ENCODE measurements around the gene CPHXL2.

The CPHXL2 gene

DNA sequence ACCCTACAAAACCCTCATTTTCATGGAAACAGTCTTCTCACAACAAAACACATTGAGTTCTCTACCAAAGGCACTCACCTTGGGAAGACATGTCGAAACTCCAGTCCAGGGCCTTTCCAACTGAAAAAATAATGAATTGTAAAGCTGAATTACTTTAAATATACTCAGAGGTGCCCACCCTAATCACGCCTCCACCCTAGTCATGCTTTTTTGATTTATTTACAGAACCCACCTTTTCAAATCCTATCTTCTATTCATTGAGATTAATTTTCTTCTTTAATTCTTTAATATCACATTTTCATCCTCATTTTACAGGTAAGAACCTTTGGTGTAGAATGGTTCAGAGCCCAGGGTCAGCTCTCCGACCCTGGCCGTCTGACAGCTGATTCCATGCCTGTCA is at the start of gene CPHXL2:
TSS of gene CPHXL2 (minus strand) at position 101 of the 400 bp plus-strand sequence. CDS start at position 91, 10 bp downstream.
- no peak for DNase-seq (ENCODE audit: low spot score)

GRCh38 chr16:75726390-75726789 is 49.6 kb upstream of the CPHXL2 start, which contains the start of gene CPHXL:
CPHXL (minus strand) TSS chr16:75726490; CDS start chr16:75726442, 48 bp downstream.
- DNase-seq (ENCODE audit: low spot score): no peak

DNA sequence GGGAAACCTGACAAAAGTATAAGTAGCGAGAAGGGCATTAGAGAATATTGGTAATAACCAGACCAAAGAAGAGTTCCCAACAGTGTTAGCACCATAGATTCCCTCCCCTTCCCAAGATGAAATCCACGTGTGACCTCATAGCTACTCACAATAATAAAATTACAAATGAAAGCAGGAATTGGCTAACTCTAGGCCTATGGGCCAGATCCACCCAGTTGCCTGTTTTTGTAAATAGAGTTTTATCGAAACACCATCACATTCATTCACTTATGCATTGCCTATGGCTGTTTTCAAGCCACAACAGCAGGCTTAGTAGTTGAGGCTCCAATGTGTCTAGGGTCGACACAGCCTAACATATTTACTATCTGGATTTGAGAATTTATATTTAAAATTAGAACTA is 41.6 kb upstream of the CPHXL2 start:
- no peak for DNase-seq (ENCODE audit: low spot score)

DNA sequence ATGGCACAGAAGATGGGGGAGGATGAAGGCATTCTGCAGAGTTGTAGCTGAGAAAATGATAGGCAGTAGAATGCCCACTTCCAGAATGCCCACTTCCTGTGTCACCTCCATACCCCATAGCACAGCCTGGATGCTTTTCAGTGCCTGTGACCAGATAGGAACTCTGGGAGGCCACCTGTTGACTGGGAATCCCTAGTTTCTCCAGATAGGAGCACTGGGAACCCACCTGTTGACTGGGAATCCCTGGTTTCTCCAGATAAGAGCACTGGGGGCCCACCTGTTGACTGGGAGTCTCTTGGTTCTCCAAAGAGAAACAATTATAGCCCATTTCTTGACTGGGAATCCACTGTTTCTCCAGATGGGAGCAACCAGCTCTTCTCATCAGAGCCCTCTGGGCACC is 37.9 kb upstream of the CPHXL2 start:
- DNase-seq (ENCODE audit: low spot score): no peak

DNA sequence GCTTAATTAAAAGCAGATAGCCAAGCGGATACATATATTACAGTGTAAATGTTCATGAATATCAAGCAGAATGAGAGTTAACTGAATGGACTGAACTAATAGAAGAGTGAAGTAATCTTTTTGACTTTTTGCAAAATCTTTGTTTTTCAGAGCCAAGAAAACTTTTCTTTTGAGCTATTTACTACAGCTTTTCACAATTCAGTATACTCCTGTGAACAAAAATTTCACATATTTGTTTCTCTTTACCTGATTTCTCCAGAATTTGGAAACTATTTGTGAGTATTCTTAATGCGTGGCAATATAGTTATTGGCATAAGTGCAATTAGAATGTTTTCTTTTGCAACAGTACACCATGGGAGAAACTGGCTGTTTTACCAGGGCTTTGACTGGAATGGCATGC is 33.5 kb upstream of the CPHXL2 start:
- no peak for DNase-seq (ENCODE audit: low spot score)

- no peak for DNase-seq (ENCODE audit: low spot score)
Measured at GRCh38 chr16:75703306-75703705, 26.5 kb upstream of the CPHXL2 start.

DNA sequence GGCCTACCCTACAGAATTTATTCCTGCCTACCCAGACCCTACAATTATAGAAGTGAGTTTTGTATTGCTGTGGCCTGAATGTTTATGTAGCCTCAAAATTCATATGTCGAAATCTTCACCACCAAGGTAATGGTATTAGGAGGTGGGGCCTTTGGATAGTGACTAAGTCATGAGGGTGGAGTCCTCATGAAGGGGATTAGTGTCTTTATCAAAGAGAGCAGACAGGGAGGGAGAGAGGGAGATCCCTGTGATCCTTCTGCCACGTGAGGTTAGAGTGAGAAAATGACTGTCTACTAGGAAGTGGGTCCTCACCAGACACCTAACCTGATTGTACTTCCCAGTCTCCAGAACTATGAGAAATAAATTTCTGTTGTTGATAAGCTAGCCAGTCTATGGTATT is 25.4 kb upstream of the CPHXL2 start:
- DNase-seq (ENCODE audit: low spot score): no peak

- DNase-seq (ENCODE audit: low spot score): no peak
Measured at GRCh38 chr16:75701361-75701760, 24.6 kb upstream of the CPHXL2 start, which contains the start of gene DUXB. DUXB (minus strand) TSS chr16:75701461; CDS start chr16:75701418, 43 bp downstream.

GRCh38 chr16:75697571-75697970 is 20.8 kb upstream of the CPHXL2 start:
- DNase-seq (ENCODE audit: low spot score): no peak

DNA sequence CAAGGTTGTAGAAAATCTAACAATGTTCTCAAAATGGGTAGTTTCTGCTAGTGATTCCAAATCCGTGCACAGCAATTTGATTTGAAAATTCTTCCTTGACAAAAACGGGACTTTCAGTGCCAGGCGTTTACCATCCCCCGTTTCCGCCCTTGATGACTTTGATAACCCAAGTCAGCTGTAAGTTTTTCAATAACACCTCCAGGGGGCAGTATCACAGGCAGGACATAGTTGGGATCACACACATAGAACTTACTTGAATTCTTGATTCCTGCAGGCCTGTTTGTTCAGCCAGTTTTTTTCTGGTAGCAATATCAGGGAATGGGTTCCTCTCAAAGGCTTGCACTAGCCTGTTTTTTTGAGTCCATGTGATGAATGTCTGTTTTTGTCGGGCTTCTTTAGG is 18.9 kb upstream of the CPHXL2 start:
- DNase-seq (ENCODE audit: low spot score): no peak

DNA sequence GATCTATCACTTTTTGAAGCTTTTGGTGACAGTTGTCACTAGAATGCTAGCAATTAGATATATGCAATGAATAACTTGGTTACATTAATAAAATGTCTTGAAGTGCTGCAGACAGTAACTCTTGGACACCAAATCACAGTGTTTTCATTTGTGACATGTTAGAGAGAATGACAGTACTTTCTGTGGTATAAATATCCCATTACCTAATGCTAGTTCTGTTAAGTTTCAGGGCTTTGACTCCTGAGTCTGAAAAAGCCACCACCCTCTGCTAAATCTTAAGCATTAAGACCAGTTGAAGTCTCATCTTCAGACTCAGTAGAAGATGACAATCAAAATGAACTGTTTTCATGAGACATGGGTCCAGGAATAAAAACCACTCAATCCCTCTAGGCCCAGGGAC is 10.6 kb upstream of the CPHXL2 start:
- DNase-seq (ENCODE audit: low spot score): no peak

- DNase-seq (ENCODE audit: low spot score): no peak
Measured at GRCh38 chr16:75682308-75682707, 5.5 kb upstream of the CPHXL2 start.

DNA sequence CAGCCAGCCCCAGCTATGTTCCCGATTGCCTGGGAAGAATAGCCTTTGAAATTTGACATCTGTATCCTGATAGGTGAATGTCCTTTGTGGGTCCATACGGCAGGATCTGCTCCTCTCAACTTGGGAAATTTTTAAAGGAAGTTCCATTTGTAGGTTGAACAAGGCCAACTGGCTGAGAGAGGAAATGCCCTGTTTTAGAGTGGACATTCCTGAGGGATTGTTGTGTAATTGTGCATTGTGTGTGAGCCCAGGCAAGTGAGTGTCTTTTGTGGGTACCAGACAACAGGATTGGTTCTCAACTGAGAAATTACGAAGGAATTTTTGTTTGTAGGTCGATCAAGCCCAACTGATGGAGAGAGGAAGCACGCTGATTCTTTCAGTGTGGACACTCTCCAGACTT is 2.6 kb upstream of the CPHXL2 start:
- no peak for DNase-seq (ENCODE audit: low spot score)

DNA sequence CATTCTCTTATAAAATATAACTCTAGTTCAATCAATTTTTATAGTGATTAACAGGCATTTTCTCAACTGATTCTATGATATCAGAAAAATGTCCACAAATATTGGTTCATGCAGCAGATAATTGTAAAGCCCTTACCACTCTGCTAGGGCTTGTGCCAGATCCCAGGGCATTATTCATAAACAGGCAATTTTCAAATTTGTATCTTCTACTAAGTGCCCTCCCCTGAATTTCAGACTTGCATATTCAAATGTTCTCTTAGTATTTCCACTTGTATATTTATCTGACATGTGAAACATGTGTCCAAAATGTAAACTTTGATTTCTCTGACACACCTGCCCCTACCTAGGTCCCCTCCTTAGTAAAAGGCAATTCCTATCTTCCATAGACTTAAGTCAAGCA is 9.3 kb downstream of the CPHXL2 start:
- no peak for DNase-seq (ENCODE audit: low spot score)

DNA sequence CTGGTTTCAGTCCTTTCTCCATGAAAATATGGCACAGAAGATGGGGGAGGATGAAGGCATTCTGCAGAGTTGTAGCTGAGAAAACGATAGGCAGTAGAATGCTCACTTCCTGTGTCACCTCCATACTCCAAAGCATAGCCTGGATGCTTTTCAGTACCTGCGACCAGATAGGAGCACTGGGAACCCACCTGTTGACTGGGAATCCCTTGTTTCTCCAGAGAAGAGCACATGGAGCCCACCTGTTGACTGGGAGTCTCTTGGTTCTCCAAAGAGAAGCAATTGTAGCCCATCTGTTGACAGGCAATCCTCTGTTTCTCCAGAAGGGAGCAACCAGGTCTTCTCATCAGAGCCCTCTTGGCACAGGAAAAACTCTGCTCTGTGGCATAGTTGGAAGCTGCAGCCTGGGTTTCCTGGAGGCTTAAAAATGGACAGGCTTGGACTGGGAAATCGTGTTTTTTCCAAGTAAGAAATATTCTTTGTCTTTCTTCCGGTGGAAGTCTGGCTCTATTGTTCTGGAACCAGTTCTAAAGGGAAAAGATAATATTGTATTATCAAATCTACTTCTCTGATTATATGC is 16.0 kb downstream of the CPHXL2 start:
- DNase-seq (ENCODE audit: low spot score): no peak

DNA sequence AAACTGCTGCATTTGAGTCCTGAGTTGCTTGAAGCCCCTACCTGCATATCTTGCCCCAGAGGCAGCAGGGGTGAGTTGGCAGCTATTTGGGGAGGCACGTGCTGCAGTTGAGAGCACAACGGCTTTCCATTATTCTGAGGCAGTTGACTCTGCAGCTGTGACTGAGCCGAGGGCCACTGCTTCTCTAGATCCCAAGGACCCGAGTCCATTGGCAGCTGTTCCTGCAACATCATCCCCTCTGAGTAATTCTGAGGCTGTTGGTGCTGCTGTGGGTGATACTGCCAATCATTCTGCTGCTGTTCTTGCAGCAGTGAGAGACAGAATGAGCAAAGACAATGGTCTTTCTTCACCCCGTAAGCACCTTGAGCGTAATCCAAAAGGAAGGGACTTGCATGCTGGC is 16.5 kb downstream of the CPHXL2 start:
- DNase-seq (ENCODE audit: low spot score): no peak

DNA sequence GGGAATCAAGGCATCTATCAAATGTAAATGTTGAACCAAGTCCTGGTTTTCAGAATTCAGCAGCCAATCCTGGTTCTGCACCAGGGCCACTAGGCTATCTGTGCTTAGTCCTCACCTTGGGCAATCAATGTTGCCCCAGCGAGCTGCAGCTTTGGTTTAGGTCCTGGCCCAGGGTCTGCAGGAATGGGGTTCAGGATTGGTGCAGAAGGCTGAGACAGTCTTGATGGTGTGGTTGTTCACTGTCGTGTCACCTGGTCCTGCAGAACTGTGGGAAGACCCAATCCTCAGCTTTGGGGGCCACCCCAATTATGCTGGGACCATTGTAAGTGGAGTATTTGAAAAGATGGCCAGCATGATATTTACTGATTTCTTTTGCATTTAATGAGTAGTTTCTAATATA is 18.6 kb downstream of the CPHXL2 start:
- no peak for DNase-seq (ENCODE audit: low spot score)

DNA sequence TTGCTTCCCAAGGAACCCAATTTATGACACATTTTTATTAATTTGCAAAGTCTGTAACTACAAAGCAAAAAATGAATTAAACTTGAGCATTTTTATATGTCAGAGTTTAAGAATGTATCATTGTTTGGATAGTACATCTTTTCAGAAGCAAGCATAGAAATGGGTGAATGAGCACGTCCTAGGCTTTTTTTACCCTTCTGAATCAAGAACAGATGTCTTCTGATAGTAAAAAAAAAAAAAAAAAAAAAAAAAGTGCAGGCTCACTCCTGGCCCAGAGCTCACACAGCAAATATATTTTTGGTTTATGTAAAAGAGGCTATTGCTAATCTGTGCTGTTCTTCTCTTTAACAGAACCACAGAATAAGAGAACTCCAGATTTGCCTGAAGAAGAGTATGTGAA is 22.9 kb downstream of the CPHXL2 start:
- DNase-seq (ENCODE audit: low spot score): no peak

DNA sequence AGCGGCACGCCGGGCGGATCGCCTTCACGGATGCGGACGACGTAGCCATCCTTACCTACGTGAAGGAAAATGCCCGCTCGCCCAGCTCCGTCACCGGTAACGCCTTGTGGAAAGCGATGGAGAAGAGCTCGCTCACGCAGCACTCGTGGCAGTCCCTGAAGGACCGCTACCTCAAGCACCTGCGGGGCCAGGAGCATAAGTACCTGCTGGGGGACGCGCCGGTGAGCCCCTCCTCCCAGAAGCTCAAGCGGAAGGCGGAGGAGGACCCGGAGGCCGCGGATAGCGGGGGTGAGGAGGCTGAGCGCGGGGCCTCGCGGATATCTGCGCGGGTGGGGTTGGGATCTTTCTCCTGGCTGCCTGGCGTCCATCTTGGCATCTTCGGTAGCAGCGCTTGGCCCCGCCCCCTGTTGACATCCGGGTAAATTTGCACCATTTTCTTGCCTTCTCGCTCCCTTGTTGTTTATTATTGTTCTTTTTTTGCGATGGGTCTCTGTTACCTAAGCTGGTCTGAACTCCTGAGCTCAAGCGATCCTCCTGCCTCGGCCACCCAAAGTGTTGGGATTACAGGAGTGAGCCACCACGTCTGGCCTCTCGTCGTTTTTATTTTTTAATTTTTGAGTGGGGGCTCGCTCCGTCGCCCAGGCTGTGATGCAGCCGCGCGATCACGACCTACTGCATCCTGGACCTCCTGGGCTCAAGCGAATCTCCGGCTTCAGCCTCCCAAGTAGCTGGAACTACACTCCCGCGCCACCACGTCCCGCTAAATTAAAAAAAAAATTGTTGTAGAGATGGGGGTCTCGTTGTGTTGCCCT is 28.3 kb downstream of the CPHXL2 start:
- DNase-seq (ENCODE audit: low spot score): peak; percentile 90

DNA sequence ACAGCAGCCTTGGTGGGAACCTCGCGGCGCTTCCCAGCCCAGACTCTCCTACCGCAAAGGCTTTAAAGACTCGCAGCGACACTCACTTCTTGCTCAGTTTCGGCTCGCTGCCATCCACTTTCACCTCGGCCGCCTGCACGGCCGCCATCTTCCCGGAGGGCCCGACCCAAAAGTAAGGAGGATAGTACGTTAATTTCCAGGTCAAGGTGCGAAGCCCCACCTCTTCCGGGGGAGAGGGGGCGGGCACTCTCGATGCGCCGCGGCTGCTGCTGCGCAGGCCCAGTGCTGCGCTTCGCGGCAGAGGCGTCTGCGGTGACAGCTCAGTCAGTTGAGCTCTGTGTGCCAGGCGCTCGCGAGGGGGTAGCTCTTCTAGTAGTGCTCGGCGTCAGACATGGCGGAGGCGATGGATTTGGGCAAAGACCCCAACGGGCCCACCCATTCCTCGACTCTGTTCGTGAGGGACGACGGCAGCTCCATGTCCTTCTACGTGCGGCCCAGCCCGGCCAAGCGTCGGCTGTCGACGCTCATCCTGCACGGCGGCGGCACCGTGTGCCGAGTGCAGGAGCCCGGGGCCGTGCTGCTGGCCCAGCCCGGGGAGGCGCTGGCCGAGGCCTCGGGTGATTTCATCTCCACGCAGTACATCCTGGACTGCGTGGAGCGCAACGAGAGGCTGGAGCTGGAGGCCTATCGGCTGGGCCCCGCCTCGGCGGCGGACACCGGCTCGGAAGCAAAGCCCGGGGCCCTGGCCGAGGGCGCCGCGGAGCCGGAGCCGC is 29.1 kb downstream of the CPHXL2 start, which contains the start of the genes KARS1 and TERF2IP:
TSS of gene KARS1 (minus strand) at position 174 of the 773 bp plus-strand sequence. CDS start at position 148, 26 bp downstream.
TSS of gene TERF2IP (plus strand) at position 282 of the 773 bp plus-strand sequence. CDS start at position 392, 110 bp downstream.
- DNase-seq (ENCODE audit: low spot score): peak; percentile 97

GRCh38 chr16:75647112-75647491 is 29.7 kb downstream of the CPHXL2 start:
- DNase-seq (ENCODE audit: low spot score): no peak

- no peak for DNase-seq (ENCODE audit: low spot score)
Measured at GRCh38 chr16:75644240-75645012, 32.4 kb downstream of the CPHXL2 start.
